ENCODE results near the gene MID1IP1.

The MID1IP1 gene, protein sequence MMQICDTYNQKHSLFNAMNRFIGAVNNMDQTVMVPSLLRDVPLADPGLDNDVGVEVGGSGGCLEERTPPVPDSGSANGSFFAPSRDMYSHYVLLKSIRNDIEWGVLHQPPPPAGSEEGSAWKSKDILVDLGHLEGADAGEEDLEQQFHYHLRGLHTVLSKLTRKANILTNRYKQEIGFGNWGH

DNA sequence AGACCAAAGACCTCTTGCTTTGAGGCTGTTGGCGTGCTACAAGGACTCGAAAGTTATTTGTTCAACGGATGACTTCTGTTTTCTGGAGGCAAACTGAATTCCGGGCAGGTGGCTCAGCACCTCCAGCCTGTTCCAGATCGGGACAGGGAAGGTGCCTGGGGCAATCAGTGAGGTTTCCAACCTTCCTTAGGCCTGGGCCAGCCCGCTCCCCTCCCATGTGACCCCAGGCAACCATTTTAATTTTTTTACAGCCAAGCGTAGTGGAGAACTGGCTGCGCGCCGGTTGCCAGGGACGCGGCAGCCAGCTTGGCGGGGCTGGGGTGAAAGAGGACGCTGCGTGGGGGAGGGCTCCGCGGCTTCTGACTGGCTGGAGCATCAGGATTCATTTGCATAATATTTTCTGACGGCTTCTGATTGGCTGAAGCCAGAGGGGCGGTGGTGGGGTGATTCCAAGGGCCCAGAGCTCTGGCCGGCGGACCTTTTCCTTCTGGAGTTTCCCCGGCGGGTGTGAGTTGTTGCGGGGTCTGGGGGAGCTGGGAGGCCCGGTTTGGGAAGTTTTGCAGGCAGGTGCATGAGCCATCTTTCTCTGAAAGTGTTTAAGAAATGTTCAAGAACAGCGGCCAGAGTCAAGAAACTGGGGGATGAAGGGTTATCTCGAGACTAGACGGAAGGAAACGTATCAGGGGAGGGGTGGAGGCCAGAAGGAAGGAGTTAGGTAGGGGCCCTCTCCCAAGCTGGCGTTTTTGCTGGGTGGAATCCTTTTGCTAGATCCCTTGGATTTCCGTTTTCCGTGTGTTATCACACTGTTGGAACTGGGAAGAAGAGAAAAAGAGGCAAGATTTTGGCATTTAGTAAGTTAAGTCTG lies at the start of gene MID1IP1:
Gene MID1IP1 (plus strand): TSS at position 479 of the 865 bp plus-strand sequence. CDS start 3,488 bp downstream, outside the sequence.
- no peak for DNase-seq

DNA sequence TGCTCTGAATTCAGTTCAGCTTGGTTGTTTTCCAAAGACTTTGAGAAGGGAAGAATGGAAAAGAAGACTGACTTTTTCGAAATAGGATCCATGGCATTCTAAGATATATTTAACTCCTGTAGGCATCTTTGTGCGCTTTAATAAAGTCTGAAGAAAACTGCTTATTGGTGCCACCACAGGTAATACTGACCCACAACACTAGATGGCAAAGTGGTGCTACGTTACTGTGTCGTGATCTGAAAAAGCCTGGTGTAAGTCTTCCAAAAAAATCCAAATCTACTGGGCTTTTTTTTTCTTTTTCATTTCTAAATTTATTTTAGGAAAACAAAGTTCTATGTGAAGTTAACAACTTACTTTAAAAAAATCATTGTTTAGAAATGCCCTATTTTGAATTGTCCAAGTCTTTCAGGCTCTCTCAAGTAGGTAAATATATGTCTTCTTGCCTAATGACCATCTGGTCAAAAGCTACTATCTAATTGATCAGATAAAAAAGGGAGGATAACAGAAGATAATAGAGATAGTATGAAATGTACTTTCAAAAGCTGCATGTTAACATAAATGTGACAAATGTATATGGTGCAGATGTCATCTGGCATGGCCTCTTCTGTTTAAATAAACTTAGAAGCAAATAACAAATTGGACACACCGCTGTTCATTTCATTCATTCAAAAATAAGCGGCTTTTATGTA lies 47.0 kb upstream of the MID1IP1 start:
- DNase-seq: peak; percentile 1

DNA sequence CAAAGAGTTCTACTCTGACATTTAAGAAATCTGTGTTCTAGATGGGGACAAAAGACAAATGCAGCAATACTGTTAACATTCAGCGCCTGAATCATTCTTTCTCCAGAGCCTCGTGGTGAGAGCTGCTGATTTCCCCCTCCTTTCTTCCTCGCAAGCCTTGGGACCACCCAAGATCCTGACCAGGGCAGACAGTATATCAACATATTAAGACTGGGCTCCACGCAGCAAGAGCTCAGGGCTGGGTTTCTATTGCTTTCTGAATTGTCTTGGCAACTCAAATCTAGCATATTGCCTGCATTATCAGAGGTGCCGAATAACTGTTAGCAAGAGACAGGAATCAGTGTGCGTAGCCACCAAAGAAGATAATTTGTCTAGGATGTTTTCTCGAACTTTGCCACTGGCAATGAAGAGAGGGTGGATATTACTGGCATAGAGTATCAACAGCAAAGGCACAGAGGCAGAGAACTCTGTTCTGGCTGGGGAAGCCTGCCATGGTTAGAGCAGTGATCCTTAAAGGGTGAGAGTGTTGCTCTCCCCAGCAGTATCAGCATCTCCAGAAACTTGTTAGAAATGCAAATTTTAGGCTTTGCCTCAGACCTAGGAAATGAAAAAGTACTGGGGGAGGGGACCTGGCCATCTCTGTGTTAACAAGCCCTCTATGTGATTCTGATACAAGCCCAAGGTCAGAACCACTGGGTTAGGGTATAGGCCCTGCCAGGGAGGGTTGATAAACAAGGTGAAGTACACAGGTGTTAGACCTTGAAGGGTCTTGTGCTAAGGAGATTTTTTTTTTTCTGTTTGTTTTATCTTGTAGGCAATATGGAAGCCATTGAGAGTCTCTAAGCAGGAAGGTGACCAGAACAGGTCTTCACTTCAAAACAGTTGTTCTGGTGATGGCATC lies 46.2 kb upstream of the MID1IP1 start:
- DNase-seq: no peak

DNA sequence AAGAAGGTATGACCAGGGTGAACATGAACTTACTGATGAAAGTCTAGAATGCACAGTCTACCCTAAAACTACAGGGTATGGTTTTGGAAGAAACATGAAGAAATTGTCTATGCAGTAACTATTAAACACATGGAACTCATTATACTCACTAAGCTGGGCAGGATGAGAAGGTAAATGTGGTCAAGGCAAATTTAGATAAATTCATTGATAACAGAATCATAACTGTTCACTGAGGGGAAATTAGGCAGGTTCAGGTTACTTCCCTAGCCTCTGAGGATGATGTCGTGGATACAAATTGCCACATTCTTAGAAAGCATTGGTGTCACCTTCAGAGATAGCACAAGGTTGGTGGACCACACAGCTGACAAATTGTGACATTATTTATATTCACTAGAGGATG lies 40.4 kb upstream of the MID1IP1 start:
- no peak for DNase-seq

DNA sequence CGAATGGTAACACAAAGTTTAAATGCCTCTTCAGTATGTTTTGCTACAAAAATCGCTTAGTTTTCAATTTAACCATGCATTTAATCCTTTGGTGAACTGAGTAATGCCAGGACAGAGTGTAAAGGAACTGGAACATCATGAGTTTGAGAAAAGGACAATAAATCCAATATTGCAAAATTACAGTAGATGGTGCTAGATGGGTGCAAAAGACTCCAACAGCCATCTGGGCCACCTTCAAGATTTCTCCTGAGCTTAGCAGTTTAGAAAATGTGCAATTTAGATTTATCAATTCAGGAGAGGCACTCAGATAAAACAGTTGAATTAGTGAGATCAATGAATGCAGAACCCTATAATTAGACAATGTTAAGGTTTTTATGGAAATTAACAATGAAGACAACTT lies 33.2 kb upstream of the MID1IP1 start:
- peak; percentile 0 for DNase-seq

DNA sequence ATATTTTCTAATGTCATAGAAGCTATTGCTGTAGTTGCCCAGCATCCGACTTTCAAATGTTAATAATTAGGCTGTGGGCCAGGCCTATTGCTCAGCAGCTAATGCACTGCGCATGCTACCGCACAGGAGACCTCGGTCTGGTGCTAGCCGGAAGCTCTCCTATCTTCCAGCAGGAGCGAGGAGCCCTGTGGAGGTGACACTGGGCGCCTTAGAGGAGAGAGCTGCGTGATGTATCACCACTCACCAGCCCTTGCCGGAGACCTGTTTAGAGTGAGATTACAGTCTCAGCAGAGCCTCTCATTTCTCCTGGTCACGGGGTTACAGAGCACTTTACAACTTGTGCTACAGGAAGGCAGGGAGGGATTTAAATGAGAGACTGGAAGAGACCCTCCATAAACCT lies 31.1 kb upstream of the MID1IP1 start:
- no peak for DNase-seq

DNA sequence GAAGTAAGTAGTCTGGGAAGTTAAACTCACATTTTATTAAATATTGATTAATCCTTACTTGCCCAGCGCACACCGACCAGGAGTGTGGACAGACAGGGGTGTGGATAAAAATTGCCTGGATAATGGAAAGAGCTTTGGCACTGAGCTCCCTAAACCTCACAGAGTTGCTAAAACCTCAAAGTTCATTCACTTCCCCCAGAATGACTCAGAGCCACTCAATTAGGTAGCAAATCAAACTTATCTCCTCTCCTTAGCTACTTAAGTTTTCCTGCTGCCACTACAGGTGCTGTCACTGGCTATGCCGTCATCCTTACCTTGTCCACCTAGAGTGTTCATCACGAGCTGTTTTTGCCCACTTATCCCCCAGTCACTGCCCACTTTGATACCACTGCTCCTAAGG lies 27.0 kb upstream of the MID1IP1 start:
- DNase-seq: no peak

DNA sequence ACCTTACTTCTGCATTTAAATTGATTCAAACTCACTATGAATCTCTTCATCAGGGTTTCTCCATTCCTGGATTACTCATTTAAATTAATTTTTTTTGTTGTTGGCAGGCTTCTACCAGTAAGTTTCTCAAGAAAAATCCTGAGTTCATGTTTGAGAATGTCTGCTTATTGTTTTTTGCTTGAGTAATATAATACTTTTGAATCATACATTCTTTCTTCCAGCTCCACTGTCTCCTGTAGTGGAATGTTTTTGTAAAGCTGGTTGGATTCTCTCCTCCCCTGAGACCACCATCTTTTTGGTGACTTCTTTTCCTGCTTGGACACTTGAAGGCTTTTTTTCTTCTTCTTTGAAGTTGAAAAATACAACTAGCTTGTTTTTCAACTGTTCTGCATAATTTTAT lies 4.3 kb upstream of the MID1IP1 start:
- no peak for DNase-seq

DNA sequence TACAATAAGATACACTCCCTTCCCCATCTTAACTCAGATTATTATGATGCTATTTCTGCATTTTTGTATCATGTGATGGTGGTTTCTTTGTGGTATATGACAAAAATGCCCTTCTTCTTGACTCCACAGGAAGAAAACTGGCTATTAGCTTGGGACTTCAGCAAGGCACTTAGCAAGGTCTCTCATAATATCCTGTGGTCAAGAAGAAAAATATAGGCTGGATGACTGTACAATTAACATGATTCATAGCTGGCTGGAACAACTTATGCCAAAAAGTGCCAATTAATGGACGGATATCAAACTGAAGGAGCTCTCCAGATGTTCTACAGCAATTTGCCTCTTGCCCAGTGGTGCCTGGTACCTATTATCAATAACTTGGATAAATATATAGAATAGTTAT lies 2.3 kb upstream of the MID1IP1 start:
- DNase-seq: no peak

DNA sequence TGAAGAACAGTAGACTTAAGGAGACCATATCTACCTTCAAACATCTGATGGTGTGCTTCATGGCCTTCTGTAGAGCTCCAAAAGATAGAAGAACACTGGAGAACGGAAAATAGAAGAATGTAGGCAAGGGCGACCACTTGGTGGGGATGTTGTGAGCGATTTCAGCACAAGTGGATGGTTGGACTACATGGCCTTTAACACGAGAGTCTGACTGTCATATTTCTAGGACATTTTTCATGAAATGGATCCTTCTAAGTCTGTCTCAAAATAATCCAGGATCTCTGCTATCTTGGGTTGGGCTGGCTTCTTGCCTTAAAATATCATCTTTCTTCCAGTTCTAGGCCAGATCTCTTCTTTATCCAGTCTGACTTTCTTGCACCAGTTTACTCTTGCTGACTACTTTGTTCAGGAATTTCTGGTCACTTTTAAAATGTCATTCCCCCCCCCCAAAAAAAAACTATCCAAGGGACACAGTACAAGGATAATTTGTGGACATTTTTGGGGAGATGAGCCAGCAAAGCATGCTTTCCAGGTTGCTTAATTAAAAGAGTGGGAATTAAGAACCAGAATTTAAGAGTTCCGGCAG lies 1.2 kb upstream of the MID1IP1 start:
- no peak for DNase-seq

DNA sequence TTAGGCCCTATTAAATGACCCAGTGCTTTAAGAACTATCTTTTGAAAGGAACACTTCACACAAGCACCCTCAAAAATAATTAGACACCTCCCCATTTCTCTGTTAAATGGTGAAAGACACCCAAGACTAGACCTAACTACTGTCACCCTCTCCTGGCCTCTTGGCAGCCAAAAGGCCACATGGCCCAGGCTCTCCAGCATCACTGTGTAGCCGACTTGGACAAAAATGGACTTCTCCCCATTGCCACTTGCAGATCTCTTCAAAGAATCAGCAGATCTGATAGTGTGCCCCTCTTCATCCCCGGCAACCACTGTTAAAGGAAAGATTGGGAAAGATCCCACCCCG lies 2.0 kb downstream of the MID1IP1 start:
- DNase-seq: no peak

DNA sequence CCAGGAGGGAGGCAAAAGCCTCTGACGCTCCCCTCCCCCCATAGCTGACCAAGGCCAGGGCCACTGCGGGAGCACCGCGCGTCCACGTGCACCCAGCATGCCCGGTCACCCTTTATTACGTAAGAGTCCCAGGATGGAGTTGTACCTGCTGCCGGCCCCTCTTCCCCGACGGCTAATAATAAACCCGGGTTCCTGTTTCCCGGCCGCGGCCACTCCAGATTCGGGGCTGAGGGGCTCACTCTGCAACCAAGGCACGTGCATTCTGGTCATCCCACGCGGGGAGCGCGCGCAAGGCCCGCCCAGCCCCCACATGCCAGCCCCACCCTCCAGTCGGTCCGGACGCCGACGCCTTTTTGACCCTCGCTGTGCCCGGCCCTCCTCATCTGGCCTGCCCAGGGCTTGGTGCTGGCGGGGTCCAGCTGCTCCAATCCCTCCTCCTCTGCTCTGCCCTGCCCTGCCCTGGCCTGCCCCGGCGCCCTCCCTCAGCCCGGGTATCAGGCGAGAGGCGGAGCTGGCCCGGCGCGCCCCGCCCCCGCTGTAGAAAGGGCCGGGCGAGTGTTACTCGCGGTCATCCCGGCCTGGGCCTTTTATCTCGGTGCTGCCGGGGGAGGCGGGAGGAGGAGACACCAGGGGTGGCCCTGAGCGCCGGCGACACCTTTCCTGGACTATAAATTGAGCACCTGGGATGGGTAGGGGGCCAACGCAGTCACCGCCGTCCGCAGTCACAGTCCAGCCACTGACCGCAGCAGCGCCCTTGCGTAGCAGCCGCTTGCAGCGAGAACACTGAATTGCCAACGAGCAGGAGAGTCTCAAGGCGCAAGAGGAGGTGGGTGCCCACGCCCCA lies 2.6 kb downstream of the MID1IP1 start:
- peak; percentile 61 for DNase-seq

DNA sequence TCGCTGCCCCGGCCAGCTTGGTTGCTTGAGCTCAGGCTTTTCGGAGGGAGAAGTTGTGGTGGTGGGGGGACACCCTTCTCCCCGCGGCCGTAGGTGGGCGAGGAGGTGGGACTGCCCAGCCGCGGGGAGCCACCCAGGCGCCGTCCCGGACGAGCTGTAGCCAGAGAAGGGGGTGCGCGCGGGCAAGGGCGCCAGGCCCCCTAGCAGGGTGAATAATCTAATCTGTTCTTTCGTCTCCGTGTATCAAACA lies 3.1 kb downstream of the MID1IP1 start:
- DNase-seq: no peak

DNA sequence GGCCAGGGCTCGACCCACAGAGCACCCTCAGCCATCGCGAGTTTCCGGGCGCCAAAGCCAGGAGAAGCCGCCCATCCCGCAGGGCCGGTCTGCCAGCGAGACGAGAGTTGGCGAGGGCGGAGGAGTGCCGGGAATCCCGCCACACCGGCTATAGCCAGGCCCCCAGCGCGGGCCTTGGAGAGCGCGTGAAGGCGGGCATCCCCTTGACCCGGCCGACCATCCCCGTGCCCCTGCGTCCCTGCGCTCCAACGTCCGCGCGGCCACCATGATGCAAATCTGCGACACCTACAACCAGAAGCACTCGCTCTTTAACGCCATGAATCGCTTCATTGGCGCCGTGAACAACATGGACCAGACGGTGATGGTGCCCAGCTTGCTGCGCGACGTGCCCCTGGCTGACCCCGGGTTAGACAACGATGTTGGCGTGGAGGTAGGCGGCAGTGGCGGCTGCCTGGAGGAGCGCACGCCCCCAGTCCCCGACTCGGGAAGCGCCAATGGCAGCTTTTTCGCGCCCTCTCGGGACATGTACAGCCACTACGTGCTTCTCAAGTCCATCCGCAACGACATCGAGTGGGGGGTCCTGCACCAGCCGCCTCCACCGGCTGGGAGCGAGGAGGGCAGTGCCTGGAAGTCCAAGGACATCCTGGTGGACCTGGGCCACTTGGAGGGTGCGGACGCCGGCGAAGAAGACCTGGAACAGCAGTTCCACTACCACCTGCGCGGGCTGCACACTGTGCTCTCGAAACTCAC lies 3.6 kb downstream of the MID1IP1 start:
- no peak for DNase-seq

DNA sequence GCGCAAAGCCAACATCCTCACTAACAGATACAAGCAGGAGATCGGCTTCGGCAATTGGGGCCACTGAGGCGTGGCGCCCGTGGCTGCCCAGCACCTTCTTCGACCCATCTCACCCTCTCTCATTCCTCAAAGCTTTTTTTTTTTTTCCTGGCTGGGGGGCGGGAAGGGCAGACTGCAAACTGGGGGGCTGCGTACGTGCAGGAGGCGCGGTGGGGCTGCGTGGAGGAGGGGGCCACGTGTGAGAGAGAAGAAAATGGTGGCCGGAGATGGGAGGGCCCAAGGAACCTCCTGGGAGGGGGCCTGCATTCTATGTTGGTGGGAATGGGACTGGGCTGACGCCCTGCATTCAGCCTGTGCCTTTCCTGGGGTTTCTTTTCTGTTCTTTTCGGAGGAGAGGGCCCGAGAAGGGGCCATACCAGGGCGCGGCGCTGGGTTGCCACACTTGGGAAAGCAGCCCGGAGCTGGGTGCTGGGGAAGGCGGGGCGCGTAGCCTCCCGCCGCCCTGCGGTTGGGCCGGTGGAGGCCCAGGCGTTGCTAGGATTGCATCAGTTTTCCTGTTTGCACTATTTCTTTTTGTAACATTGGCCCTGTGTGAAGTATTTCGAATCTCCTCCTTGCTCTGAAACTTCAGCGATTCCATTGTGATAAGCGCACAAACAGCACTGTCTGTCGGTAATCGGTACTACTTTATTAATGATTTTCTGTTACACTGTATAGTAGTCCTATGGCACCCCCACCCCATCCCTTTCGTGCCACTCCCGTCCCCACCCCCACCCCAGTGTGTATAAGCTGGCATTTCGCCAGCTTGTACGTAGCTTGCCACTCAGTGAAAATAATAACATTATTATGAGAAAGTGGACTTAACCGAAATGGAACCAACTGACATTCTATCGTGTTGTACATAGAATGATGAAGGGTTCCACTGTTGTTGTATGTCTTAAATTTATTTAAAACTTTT lies 4.5 kb downstream of the MID1IP1 start:
- DNase-seq: peak; percentile 72

DNA sequence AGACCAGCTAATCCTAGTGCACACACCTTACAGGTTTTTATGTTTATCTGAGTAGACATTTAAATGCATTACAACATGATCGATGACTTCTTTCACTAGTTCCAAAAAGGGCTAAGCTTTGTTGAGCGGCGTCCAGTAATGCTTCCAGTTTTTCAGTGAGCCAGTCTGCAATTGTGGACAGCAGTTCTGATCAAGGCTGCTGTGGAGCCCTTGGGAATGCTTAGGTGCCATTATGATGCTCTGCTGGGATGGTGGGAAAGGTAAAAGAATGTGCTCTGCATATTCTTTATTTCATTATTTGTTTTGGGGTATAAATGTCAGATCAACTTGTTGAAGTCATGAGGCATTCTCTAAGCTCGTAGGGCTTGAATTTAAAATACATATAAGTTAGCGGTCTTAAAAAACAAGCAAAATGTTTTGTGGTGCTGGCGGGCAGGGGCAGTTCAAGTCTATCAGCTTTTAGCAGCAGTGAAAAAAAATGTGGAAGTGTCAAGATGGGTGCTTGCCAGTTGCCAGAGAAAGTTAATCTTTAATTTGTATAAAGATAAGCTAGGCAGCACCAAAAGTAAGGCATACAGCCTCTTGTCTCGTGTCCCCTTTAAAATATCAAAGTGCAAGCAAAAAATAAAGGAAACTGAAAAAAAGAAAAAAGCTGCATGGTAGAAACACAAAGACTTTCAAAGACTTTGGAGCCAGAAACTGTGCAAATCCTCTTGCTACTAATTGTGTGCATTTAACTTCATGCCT lies 5.8 kb downstream of the MID1IP1 start:
- peak; percentile 10 for DNase-seq

DNA sequence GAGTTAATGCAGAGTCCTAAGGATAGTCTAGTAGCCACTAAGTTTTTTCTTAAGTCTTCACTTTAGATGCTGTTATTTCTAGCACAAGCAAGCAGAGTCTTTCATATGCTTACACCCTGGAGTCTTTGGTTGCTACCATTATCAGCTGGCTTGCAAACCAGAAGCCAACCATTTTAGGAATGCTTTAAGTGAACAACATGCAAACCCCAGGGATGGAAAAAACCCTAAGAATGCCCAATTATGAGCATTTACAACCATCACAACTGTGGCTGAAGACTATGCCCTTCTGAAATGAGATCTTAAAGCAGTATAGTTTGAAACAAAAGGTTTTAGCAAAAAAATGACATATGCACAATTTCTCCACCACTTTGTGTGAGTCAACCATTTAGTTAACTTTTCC lies 6.6 kb downstream of the MID1IP1 start:
- DNase-seq: no peak

DNA sequence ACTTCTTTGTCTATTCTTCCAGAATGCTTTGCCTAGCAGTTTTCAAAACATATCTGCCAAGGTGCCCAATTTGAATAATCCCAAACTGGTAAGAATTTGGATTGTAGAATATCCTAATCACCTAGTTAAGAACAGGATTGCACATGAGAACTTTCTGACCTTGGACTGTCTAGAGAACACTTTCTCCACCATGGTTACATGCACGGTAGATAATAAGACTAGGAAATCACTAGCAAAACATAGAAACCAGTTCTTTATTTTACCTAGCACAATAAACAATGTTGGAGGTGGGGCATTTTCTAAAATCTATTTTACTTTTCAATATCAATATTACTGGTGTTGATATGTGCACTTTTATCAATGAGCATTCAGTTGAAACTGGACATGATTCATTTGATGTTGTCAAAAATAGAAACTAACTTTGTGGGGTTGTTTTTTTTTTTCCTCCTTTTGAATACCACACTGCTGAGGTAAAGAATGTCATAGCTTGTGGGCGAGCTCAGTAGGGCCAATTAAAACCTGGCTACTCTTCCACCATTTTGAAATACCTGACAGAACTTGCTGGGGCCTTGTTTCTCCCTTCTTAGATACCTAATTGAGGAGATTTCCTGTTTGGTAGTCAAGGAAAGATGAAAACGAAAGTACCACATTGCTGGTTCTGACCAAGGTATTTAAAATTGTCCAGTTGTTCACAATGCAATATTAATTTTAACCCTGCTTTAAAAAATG lies 10.4 kb downstream of the MID1IP1 start:
- no peak for DNase-seq

DNA sequence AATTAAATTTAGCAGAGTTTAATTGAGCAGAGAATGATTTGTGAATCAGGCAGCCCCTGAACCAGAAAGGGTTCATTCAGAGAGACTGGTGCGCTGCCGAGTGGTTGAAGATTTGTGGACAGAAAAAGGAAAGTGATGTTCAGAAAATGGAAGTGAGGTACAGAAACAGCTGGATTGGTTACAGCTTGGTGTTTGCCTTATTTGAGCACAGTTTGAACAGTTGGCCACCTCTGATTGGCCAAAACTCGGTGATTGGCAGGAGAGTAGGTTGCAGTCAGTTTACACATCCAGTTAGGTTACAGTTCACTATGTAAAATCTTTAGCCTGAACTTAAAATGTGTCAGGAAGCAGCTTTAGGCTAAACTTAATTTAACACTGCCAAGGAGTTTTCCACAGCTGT lies 14.9 kb downstream of the MID1IP1 start:
- no peak for DNase-seq

Measured in GF-D8 (cell line).